ENCODE results near the gene NME3.

NME3 gene

GRCh38 chr16:1793578-1794220 is 22.4 kb upstream of the NME3 start, which contains the start of gene IGFALS:
TSS of gene IGFALS (minus strand) at chr16:1793705. CDS start at chr16:1793652, 53 bp downstream.
- H3K27ac ChIP-seq (ENCODE audit: low read length) = no peak within 1 kb of the TSS
- no peaks in the 10 kb centered on the region for H3K9me3 ChIP-seq (ENCODE audit: control insufficient read depth in 2 of 2, low read length in 2 of 2)
- H3K4me3 ChIP-seq (ENCODE audit: low read length in 2 of 2) = no peak within 1 kb of the TSS
- no peak within 1 kb of the TSS for H3K9ac ChIP-seq (ENCODE audit: low read length in 2 of 2)
- no peaks in the 10 kb centered on the region for H3K4me1 ChIP-seq (ENCODE audit: control insufficient read depth, insufficient read depth, low read length)
- no peaks in the 10 kb centered on the region for H3K27me3 ChIP-seq (ENCODE audit: control insufficient read depth in 1 of 2, insufficient read depth in 2 of 2, low read length in 2 of 2)
- H3K36me3 ChIP-seq (ENCODE audit: control insufficient read depth in 2 of 2, insufficient read depth in 2 of 2, low read length in 2 of 2) = peaks cover 3 to 6% of the 10 kb centered on the region in 2 donors

GRCh38 chr16:1792836-1793577 is 21.7 kb upstream of the NME3 start:
- no peaks in the 10 kb centered on the region for H3K27me3 ChIP-seq (ENCODE audit: control insufficient read depth in 1 of 2, insufficient read depth in 2 of 2, low read length in 2 of 2)
- no peaks in the 10 kb centered on the region for H3K9me3 ChIP-seq (ENCODE audit: control insufficient read depth in 2 of 2, low read length in 2 of 2)
- H3K4me3 ChIP-seq (ENCODE audit: low read length in 2 of 2) = no peak overlapping the region
- H3K36me3 ChIP-seq (ENCODE audit: control insufficient read depth in 2 of 2, insufficient read depth in 2 of 2, low read length in 2 of 2) = peaks cover 8 to 9% of the 10 kb centered on the region in 2 donors
- H3K4me1 ChIP-seq (ENCODE audit: control insufficient read depth, insufficient read depth, low read length) = no peaks in the 10 kb centered on the region
- H3K9ac ChIP-seq (ENCODE audit: low read length in 2 of 2) = no peak overlapping the region
- no peak overlapping the region for H3K27ac ChIP-seq (ENCODE audit: low read length)

GRCh38 chr16:1791943-1792812 is 20.8 kb upstream of the NME3 start:
- H3K27me3 ChIP-seq (ENCODE audit: control insufficient read depth in 1 of 2, insufficient read depth in 2 of 2, low read length in 2 of 2) = no peaks in the 10 kb centered on the region
- no peak overlapping the region for H3K4me3 ChIP-seq (ENCODE audit: low read length in 2 of 2)
- peaks cover 9 to 11% of the 10 kb centered on the region in 2 donors for H3K36me3 ChIP-seq (ENCODE audit: control insufficient read depth in 2 of 2, insufficient read depth in 2 of 2, low read length in 2 of 2)
- H3K9me3 ChIP-seq (ENCODE audit: control insufficient read depth in 2 of 2, low read length in 2 of 2) = no peaks in the 10 kb centered on the region
- H3K9ac ChIP-seq (ENCODE audit: low read length in 2 of 2) = no peak overlapping the region
- H3K27ac ChIP-seq (ENCODE audit: low read length) = no peak overlapping the region
- no peaks in the 10 kb centered on the region for H3K4me1 ChIP-seq (ENCODE audit: control insufficient read depth, insufficient read depth, low read length)

- no peaks in the 10 kb centered on the region for H3K4me1 ChIP-seq (ENCODE audit: control insufficient read depth, insufficient read depth, low read length)
- no peak overlapping the region for H3K4me3 ChIP-seq (ENCODE audit: low read length in 2 of 2)
- H3K27ac ChIP-seq (ENCODE audit: low read length) = no peak overlapping the region
- H3K36me3 ChIP-seq (ENCODE audit: control insufficient read depth in 2 of 2, insufficient read depth in 2 of 2, low read length in 2 of 2) = peaks cover 11 to 15% of the 10 kb centered on the region in 2 donors
- H3K9me3 ChIP-seq (ENCODE audit: control insufficient read depth in 2 of 2, low read length in 2 of 2) = no peaks in the 10 kb centered on the region
- H3K9ac ChIP-seq (ENCODE audit: low read length in 2 of 2) = no peak overlapping the region
- H3K27me3 ChIP-seq (ENCODE audit: control insufficient read depth in 1 of 2, insufficient read depth in 2 of 2, low read length in 2 of 2) = no peaks in the 10 kb centered on the region
Measured at GRCh38 chr16:1791256-1791942, 20.1 kb upstream of the NME3 start.

- no peak overlapping the region for H3K27ac ChIP-seq (ENCODE audit: low read length)
- peaks cover under 1% of the 10 kb centered on the region for H3K4me1 ChIP-seq (ENCODE audit: control insufficient read depth, insufficient read depth, low read length)
- no peak overlapping the region for H3K4me3 ChIP-seq (ENCODE audit: low read length in 2 of 2)
- H3K9ac ChIP-seq (ENCODE audit: low read length in 2 of 2) = no peak overlapping the region
- H3K9me3 ChIP-seq (ENCODE audit: control insufficient read depth in 2 of 2, low read length in 2 of 2) = no peaks in the 10 kb centered on the region
- H3K36me3 ChIP-seq (ENCODE audit: control insufficient read depth in 2 of 2, insufficient read depth in 2 of 2, low read length in 2 of 2) = peaks cover 11 to 18% of the 10 kb centered on the region in 2 donors
- no peaks in the 10 kb centered on the region for H3K27me3 ChIP-seq (ENCODE audit: control insufficient read depth in 1 of 2, insufficient read depth in 2 of 2, low read length in 2 of 2)
Measured at GRCh38 chr16:1790611-1791255, 19.4 kb upstream of the NME3 start.

- no peak overlapping the region for H3K4me3 ChIP-seq (ENCODE audit: low read length in 2 of 2)
- no peak overlapping the region for H3K27ac ChIP-seq (ENCODE audit: low read length)
- no peaks in the 10 kb centered on the region for H3K9me3 ChIP-seq (ENCODE audit: control insufficient read depth in 2 of 2, low read length in 2 of 2)
- H3K27me3 ChIP-seq (ENCODE audit: control insufficient read depth in 1 of 2, insufficient read depth in 2 of 2, low read length in 2 of 2) = no peaks in the 10 kb centered on the region
- peaks cover 13 to 18% of the 10 kb centered on the region in 2 donors for H3K36me3 ChIP-seq (ENCODE audit: control insufficient read depth in 2 of 2, insufficient read depth in 2 of 2, low read length in 2 of 2)
- peaks cover 4% of the 10 kb centered on the region for H3K4me1 ChIP-seq (ENCODE audit: control insufficient read depth, insufficient read depth, low read length)
- no peak overlapping the region for H3K9ac ChIP-seq (ENCODE audit: low read length in 2 of 2)
Measured at GRCh38 chr16:1790261-1790610, 18.9 kb upstream of the NME3 start.

GRCh38 chr16:1789643-1790045 is 18.3 kb upstream of the NME3 start:
- Histone ChIP-seq H3K36me3 (ENCODE audit: control insufficient read depth in 2 of 2, insufficient read depth in 2 of 2, low read length in 2 of 2) (peaks cover 14 to 20% of the 10 kb centered on the region in 2 donors), H3K9ac (ENCODE audit: low read length in 2 of 2) (no peak overlapping the region), H3K27ac (ENCODE audit: low read length) (no peak overlapping the region), H3K9me3 (ENCODE audit: control insufficient read depth in 2 of 2, low read length in 2 of 2) (no peaks in the 10 kb centered on the region), H3K4me3 (ENCODE audit: low read length in 2 of 2) (no peak overlapping the region), H3K4me1 (ENCODE audit: control insufficient read depth, insufficient read depth, low read length) (peaks cover 8% of the 10 kb centered on the region), H3K27me3 (ENCODE audit: control insufficient read depth in 1 of 2, insufficient read depth in 2 of 2, low read length in 2 of 2) (no peaks in the 10 kb centered on the region)

- Histone ChIP-seq H3K27me3 (ENCODE audit: control insufficient read depth in 1 of 2, insufficient read depth in 2 of 2, low read length in 2 of 2) (no peaks in the 10 kb centered on the region), H3K4me1 (ENCODE audit: control insufficient read depth, insufficient read depth, low read length) (peaks cover 14% of the 10 kb centered on the region), H3K27ac (ENCODE audit: low read length) (no peak overlapping the region), H3K9ac (ENCODE audit: low read length in 2 of 2) (no peak overlapping the region), H3K36me3 (ENCODE audit: control insufficient read depth in 2 of 2, insufficient read depth in 2 of 2, low read length in 2 of 2) (peaks cover 14 to 20% of the 10 kb centered on the region in 2 donors), H3K4me3 (ENCODE audit: low read length in 2 of 2) (no peak overlapping the region), H3K9me3 (ENCODE audit: control insufficient read depth in 2 of 2, low read length in 2 of 2) (no peaks in the 10 kb centered on the region)
Measured at GRCh38 chr16:1788708-1789100, 17.4 kb upstream of the NME3 start.

- Histone ChIP-seq H3K9me3 (ENCODE audit: control insufficient read depth in 2 of 2, low read length in 2 of 2) (no peaks in the 10 kb centered on the region), H3K4me3 (ENCODE audit: low read length in 2 of 2) (no peak overlapping the region), H3K36me3 (ENCODE audit: control insufficient read depth in 2 of 2, insufficient read depth in 2 of 2, low read length in 2 of 2) (peaks cover 14 to 20% of the 10 kb centered on the region in 2 donors), H3K27me3 (ENCODE audit: control insufficient read depth in 1 of 2, insufficient read depth in 2 of 2, low read length in 2 of 2) (no peaks in the 10 kb centered on the region), H3K9ac (ENCODE audit: low read length in 2 of 2) (no peak overlapping the region), H3K4me1 (ENCODE audit: control insufficient read depth, insufficient read depth, low read length) (peaks cover 18% of the 10 kb centered on the region), H3K27ac (ENCODE audit: low read length) (no peak overlapping the region)
Measured at GRCh38 chr16:1788095-1788707, 16.9 kb upstream of the NME3 start.

All from stomach smooth muscle (tissue), 2 donors.